SU-DHL-6 (cell line): Measurements from ENCODE around the gene PLAC1.

Experiments
- CTCF ChIP-seq: fragments of 200-600 bp; sonication (generic); IDR thresholded peaks from one replicate; pipeline ENCODE4 v1.5.1; 2017; ENCODE audit warnings: antibody characterized with exemption, mild to moderate bottlenecking, low read length, moderate library complexity; ENCODE audit not compliant: insufficient read depth, poor library complexity, severe bottlenecking
- EZH2phosphoT487 ChIP-seq: fragments of 200-600 bp; sonication (generic), shearing (Covaris generic); conservative IDR thresholded peaks from 2 replicates; pipeline ENCODE4 v1.6.1; 2018; ENCODE audit warnings: mild to moderate bottlenecking, antibody characterized with exemption, low read length, moderate library complexity, mixed read lengths

DNA sequence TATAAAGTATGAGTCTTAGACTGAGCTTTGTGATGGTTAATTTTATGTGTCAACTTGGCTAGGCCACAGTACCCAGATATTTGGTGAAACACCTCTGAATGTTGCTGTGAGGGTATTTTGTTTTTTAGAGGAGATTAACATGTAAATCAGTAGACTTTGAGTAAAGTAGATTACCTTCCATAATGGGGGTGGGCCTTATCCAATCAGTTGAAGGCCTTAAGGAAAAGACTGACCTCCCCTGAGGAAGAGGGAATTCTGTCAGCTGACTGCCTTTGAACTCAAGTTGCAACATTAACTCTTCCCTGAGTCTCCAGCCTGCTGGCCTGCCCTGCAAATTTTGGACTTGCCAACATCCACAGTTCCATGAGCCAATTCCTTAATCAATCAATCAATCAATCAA, 66.0 kb downstream of the PLAC1 start:
- TF ChIP-seq CTCF (no peak), EZH2phosphoT487 (no peak)
